Type B pancreatic cell (in vitro differentiated cells): ENCODE results near the gene EPHX1. TPM values are rescaled to one million over a fixed set of nuclear protein-coding genes. Genes with fewer than 3 reads are reported as not detected.
A peak's percentile ranks its signal among the peaks of the same experiment; 100 is the strongest.

Experiments
- DNase-seq: peaks from one replicate; pipeline ENCODE4 v3.0.0; 2021; ENCODE audit warnings: mixed read lengths; ENCODE audit not compliant: unreplicated experiment; ENCODE audit errors: extremely low spot score
- H3K27ac Mint-ChIP-seq: 2 replicates; pipeline ENCODE4 v1.8.0; 2021; ENCODE audit warnings: mild to moderate bottlenecking, mixed read lengths
- H3K27me3 Mint-ChIP-seq: 2 replicates; pipeline ENCODE4 v1.8.0; 2021; ENCODE audit warnings: mixed read lengths
- H3K36me3 Mint-ChIP-seq: 2 replicates; pipeline ENCODE4 v1.8.0; 2021; ENCODE audit warnings: mixed read lengths
- H3K4me1 Mint-ChIP-seq: one replicate; pipeline ENCODE4 v1.8.0; 2021; ENCODE audit warnings: mixed read lengths; ENCODE audit not compliant: unreplicated experiment
- H3K4me3 Mint-ChIP-seq: 2 replicates; pipeline ENCODE4 v1.8.0; 2021; ENCODE audit warnings: mild to moderate bottlenecking, mixed read lengths
- H3K9me3 Mint-ChIP-seq: 2 replicates; pipeline ENCODE4 v1.8.0; 2021; ENCODE audit warnings: mixed read lengths
- total RNA-seq: library from RNA; stranded (reverse); gene quantifications from 2 replicates; pipeline ENCODE4 v1.2.1, GENCODE V29; 2021; ENCODE audit warnings: low replicate concordance
- TF ChIP-seq, protein P1 (sequence below): fragments of 200-600 bp; sonication (generic); conservative IDR thresholded peaks from 2 replicates; pipeline ENCODE4 v1.5.0; 2021; ENCODE audit warnings: antibody characterized with exemption, mild to moderate bottlenecking

The EPHX1 gene
- total RNA-seq, 1 donor from 2014 or later, result 65.2 TPM

DNA sequence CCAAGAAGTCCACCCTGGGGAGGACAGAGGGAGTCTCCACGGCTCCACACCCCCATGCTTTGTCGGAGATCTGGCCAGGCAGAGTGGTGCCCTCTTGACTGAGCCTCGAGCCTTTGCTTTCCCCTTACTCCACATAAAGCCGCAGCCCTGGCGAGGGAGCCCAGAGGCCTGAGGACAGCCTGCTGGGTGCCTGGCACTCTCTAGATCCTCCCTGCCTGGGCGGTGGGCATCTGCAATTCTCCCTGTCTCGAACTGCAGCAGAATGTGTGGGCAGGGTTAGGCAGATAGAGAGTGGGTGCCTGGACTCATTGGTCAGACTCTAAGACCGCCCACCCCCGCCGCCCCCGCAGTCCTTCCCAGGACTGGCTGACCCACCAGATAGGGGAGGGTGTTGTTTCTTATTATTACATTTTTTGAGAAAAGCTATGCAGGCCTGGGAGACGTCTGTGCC, 13.9 kb downstream of the EPHX1 start:
- Mint-ChIP-seq H3K9me3 (no peaks in the 10 kb centered on the region), H3K36me3 (no peaks in the 10 kb centered on the region), H3K27me3 (no peaks in the 10 kb centered on the region), H3K4me3 (no peak overlapping the region), H3K27ac (no peak overlapping the region), H3K4me1 (peaks cover 25% of the 10 kb centered on the region)
- no peak for DNase-seq
- TF ChIP-seq, protein P1, sequence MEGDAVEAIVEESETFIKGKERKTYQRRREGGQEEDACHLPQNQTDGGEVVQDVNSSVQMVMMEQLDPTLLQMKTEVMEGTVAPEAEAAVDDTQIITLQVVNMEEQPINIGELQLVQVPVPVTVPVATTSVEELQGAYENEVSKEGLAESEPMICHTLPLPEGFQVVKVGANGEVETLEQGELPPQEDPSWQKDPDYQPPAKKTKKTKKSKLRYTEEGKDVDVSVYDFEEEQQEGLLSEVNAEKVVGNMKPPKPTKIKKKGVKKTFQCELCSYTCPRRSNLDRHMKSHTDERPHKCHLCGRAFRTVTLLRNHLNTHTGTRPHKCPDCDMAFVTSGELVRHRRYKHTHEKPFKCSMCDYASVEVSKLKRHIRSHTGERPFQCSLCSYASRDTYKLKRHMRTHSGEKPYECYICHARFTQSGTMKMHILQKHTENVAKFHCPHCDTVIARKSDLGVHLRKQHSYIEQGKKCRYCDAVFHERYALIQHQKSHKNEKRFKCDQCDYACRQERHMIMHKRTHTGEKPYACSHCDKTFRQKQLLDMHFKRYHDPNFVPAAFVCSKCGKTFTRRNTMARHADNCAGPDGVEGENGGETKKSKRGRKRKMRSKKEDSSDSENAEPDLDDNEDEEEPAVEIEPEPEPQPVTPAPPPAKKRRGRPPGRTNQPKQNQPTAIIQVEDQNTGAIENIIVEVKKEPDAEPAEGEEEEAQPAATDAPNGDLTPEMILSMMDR, result no peak

DNA sequence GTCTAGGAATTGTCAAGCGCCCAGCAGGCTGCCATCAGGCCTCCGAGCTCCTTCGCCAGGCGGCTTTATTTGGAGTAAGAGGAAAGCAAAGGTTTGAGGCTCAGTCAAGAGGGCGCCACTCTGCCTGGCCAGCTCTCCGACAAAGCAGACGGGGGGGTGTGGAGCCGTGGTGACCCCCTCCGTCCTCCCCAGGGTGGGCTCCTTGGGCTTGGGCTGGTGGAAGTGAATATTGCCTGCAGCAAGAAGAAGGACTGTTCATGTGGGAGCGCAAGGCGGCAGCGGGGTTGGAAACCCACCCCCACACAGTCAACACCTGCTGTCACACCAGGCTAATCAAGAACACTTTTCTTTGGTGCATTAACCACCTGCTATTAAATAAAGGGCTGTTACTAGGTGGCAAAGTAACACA, 14.6 kb downstream of the EPHX1 start:
- H3K4me3 Mint-ChIP-seq, result peak overlapping the region; percentile 63
- no peak for DNase-seq
- H3K9me3 Mint-ChIP-seq, result no peaks in the 10 kb centered on the region
- H3K27me3 Mint-ChIP-seq, result no peaks in the 10 kb centered on the region
- peaks cover 25% of the 10 kb centered on the region for H3K4me1 Mint-ChIP-seq
- TF ChIP-seq, protein P1, result no peak
- peak overlapping the region; percentile 29 for H3K27ac Mint-ChIP-seq
- peaks cover 3% of the 10 kb centered on the region for H3K36me3 Mint-ChIP-seq

DNA sequence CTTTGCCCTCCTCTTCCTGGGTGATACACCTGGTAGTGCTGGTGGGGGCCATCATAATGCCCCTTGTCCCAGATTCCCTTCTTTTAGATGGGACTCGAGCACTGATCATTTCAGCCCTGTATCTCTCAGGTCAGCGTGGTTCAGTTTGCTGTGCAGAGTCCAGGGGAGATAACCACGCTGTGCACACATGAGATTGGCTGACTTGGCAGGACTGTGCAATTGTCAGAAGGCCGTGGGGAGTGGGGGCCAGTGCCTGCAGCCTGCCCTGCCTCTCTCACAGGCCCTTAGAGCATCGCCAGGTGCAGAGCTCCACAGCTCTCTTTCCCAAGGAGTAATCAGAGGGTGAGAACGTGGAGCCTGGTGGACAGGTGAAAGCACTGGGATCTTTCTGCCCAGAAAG, 15.2 kb downstream of the EPHX1 start:
- peak overlapping the region; percentile 63 for H3K4me3 Mint-ChIP-seq
- H3K27me3 Mint-ChIP-seq, result no peaks in the 10 kb centered on the region
- H3K27ac Mint-ChIP-seq, result peak overlapping the region; percentile 29
- no peak for DNase-seq
- TF ChIP-seq, protein P1, result no peak
- H3K4me1 Mint-ChIP-seq, result peaks cover 25% of the 10 kb centered on the region
- H3K36me3 Mint-ChIP-seq, result peaks cover 3% of the 10 kb centered on the region
- H3K9me3 Mint-ChIP-seq, result no peaks in the 10 kb centered on the region

DNA sequence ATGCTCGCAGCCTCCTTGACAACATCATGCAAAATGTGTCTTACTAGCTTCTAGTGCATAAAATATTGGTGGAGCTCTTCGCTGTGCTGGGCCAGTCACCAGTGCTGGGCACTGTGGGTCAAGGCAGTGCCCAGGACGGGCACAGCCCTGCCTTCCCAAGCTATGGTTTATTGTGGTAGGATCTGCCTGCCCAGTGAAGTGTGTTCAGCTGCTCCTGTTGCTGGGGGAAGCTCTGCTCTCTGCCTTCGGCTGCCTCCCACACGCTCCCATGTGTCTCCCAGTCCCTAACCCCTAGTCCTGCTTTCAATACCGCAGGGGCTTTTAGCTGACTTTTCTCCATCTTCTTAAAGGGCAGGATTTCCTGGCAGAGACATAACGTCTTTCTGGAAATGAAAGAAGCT, 15.7 kb downstream of the EPHX1 start:
- Mint-ChIP-seq H3K4me3 (peak overlapping the region; percentile 52), H3K9me3 (no peaks in the 10 kb centered on the region), H3K27ac (no peak overlapping the region), H3K4me1 (peaks cover 25% of the 10 kb centered on the region), H3K27me3 (no peaks in the 10 kb centered on the region), H3K36me3 (peaks cover 3% of the 10 kb centered on the region)
- TF ChIP-seq, protein P1, result no peak
- DNase-seq, result no peak

DNA sequence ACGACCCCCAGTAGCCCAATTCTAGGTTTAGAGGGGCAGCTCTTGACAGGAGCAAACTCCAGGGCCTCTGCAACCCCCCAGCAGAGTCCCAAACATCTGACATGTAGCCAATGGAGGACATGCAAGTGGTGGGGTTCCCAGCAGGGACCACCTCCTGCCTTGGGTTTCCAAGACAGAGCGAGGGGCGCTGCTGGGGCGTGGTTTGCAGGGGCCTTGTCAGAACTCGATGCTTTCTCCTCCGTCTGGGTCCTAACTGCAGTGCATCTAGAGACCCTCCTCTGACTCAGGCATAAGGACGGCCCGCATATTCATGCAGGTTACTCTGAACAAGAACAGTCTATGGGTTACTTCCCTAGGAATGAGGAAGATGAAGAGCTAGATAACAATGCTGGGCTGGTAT, 17.2 kb downstream of the EPHX1 start:
- H3K27me3 Mint-ChIP-seq, result no peaks in the 10 kb centered on the region
- no peak for DNase-seq

More for the DNA sequence above, 17.2 kb downstream of the EPHX1 start:
- H3K4me1 Mint-ChIP-seq, result peaks cover 25% of the 10 kb centered on the region
- no peaks in the 10 kb centered on the region for H3K9me3 Mint-ChIP-seq
- TF ChIP-seq, protein P1, result no peak
- H3K36me3 Mint-ChIP-seq, result peaks cover 9% of the 10 kb centered on the region
- H3K4me3 Mint-ChIP-seq, result no peak overlapping the region
- H3K27ac Mint-ChIP-seq, result peak overlapping the region; percentile 4
